GM20000 (cell line): ENCODE results near the gene PEA15.
A peak's percentile ranks its signal among the peaks of the same experiment; 100 is the strongest.

Source experiments
- DNase-seq: peaks from one replicate; pipeline ENCODE4 v3.0.0; 2012; ENCODE audit warnings: low spot score
- TF ChIP-seq, protein P1 (sequence below): IDR thresholded peaks from 2 replicates; pipeline ENCODE4 v1.5.1; 2012; ENCODE audit warnings: mild to moderate bottlenecking, control low read depth; ENCODE audit errors: extremely low read depth, missing control alignments

PEA15 gene, protein sequence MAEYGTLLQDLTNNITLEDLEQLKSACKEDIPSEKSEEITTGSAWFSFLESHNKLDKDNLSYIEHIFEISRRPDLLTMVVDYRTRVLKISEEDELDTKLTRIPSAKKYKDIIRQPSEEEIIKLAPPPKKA

GRCh38 chr1:160205242-160206035 lies at the start of gene PEA15:
PEA15 (plus strand) TSS chr1:160205384; CDS start chr1:160211545, 6,161 bp downstream.
- DNase-seq = peak; percentile 92
- TF ChIP-seq, protein P1, sequence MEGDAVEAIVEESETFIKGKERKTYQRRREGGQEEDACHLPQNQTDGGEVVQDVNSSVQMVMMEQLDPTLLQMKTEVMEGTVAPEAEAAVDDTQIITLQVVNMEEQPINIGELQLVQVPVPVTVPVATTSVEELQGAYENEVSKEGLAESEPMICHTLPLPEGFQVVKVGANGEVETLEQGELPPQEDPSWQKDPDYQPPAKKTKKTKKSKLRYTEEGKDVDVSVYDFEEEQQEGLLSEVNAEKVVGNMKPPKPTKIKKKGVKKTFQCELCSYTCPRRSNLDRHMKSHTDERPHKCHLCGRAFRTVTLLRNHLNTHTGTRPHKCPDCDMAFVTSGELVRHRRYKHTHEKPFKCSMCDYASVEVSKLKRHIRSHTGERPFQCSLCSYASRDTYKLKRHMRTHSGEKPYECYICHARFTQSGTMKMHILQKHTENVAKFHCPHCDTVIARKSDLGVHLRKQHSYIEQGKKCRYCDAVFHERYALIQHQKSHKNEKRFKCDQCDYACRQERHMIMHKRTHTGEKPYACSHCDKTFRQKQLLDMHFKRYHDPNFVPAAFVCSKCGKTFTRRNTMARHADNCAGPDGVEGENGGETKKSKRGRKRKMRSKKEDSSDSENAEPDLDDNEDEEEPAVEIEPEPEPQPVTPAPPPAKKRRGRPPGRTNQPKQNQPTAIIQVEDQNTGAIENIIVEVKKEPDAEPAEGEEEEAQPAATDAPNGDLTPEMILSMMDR = no peak

DNA sequence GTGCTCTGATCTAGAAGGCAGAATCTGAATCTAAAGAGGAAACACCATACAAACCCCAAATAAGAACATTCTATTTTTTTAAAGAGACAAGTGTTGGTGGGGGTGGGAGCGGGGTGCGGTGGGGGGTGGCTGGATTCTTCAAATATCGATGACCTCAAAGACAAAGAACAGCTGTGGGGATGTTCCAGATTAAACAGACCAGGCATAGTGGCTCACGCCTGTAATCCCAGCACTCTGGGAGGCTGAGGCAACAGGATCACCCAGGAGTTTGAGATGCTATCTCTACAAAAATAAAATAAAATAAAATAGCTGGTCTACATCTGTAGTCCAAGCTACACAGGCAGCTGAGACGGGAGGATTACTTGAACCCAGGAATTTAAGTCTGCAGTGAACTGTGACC lies 48.8 kb upstream of the PEA15 start:
- DNase-seq = no peak
- TF ChIP-seq, protein P1 = no peak

GRCh38 chr1:160157174-160157573 lies 48.0 kb upstream of the PEA15 start:
- TF ChIP-seq, protein P1 = no peak
- DNase-seq = no peak

DNA sequence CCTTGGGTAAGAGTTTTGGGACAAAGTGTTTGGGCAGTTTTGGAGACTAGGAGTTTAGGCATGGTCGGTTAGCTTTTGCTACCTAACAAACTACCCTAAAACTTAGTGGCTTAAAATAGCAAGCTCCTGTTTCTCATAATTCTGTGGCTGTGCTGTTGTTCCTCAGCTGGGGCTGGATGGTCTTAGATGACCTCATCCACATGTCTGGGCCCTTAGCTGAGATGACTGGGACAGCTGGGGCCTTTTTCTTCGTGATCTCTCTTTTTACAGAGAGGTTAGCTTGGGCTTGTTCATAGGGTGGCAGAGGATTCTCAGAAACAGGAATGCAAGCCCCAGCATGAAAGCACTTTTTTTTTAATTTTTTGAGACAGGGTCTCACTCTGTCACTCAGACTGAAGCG lies 47.2 kb upstream of the PEA15 start:
- DNase-seq = no peak
- TF ChIP-seq, protein P1 = no peak

- TF ChIP-seq, protein P1 = no peak
These were observed 46.6 kb upstream of the PEA15 start for GRCh38 chr1:160158534-160158933.

DNA sequence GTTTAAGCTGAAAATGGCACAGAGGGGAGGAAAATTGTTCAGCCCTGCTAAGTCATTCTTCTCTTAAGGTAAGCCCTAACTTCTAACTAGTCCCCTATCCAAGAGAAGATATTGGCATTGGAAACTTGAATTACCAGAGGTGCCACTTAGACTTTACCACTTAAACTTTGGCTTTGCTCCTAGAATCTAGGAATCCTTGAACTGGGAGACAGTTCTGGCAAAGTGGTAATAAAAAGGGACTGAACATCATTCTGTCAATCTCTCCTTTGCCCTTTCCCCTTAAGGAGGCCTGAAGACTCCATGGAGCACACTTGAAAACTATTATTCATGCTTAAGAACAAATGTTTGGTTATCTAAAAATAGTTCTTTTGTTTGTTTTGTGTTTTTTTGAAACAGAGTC lies 45.3 kb upstream of the PEA15 start:
- no peak for DNase-seq
- TF ChIP-seq, protein P1 = no peak

More at GRCh38 chr1:160158534-160158933, 46.6 kb upstream of the PEA15 start:
- no peak for DNase-seq

DNA sequence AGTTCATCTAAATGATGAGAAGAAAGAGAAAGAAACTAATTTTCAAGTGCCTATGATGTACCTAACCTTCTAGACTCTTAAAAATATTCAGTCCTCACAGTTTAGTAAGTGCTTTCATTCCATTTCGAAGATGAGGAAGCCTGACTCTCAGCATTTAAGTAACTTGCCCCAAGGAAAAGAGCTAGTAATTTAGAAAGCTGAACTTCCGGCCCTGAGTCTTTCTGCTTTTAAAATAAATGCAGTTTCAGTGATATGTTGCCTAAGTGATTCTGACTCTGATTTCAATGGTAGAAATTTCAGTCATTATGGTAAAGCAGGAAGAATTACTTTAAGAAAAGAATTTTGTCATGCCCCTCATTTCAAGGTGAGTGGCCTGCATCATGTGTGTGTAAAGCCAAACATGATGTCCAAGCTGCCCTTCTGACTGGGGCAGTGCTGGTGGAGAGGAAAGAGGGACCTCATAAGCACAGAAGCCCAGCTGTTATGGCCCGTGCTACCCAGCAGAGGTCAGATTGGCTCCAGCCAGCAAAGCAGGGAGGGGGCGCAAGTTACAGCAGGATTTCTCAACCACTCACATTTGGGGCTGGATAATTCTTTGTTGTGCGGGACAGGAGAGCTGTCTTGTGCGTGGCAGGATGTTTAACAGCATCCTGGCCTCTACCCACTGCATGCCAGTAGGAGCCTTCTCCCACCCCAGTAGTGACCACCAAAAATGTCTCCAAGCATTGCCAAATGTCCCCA lies 43.0 kb upstream of the PEA15 start:
- DNase-seq = peak; percentile 48
- TF ChIP-seq, protein P1 = peak; percentile 65
